NCI-H82 (cell line): Measurements from ENCODE around the gene CFAP99.
"Not testable (repeated sequence)": the region's sequence is repeated elsewhere in the genome, so short reads cannot be mapped to it uniquely, and the experiment has no call there.

ENCODE experiments used
- DNase-seq: peaks from one replicate; lab custom pipeline; 2025; lab: John Stamatoyannopoulos, UW

CFAP99 gene

GRCh38 chr4:2429945-2430757 lies 11.4 kb downstream of the CFAP99 start:
- not testable (repeated sequence) for DNase-seq

GRCh38 chr4:2432004-2432403 lies 13.2 kb downstream of the CFAP99 start:
- no peak for DNase-seq

GRCh38 chr4:2432991-2433530 lies 14.3 kb downstream of the CFAP99 start:
- no peak for DNase-seq

DNA sequence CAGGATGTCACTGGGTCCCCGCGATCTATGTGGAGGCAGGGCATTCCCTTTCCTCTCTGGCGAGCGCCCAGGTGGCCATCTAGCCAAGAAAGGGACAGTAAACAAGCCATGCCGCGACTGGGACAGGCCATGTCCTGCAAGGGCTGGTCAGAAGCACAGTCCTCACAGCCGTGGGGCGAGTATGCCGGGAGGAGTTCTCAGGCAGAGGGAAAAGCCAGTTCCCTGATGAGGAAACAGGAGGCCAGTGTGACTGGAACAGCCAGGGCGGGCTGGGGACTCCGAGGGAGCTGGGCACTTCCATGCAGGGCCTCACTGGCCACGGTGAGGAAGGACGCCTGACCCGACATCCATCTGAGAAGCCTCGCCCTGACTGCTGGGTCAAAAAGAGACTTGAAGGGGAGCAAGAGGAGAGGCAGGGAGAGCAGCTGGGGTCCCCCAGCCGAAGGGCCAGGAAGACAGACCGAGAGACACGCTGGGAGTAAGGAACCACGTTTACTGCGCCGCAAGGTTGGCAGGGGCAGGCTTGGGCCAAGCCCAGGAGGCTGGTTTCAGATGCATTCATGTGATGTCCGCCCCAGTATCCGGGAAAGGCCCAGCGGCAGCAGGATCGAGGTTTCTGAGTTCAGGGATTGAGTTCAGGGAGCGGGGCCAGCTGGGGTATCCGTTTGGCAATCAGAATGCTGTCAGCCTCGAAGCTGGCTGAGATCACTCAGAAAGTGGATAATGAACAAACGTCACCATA lies 15.0 kb downstream of the CFAP99 start:
- DNase-seq = no peak

- peak; percentile 42 for DNase-seq
These were observed 15.7 kb downstream of the CFAP99 start for GRCh38 chr4:2434420-2434819.

DNA sequence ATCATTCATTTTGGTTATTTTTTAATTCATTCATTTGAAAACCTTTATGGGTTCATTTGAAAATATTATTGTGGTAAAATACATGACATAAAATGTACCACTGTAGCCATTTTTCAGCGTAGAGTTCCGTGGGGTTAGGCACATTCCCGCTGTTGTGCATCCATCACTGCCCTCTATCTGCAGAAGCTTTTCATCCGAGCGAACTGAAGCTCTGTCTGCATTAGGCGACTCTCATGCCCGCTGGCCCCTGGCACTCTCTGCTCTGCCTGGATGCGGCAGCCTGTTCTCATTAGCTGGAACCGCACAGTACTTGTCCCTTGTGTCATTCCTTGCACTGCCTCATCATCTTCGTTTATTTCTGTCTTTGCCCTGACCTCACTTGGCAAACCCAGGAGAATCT lies 17.5 kb downstream of the CFAP99 start:
- DNase-seq = no peak

DNA sequence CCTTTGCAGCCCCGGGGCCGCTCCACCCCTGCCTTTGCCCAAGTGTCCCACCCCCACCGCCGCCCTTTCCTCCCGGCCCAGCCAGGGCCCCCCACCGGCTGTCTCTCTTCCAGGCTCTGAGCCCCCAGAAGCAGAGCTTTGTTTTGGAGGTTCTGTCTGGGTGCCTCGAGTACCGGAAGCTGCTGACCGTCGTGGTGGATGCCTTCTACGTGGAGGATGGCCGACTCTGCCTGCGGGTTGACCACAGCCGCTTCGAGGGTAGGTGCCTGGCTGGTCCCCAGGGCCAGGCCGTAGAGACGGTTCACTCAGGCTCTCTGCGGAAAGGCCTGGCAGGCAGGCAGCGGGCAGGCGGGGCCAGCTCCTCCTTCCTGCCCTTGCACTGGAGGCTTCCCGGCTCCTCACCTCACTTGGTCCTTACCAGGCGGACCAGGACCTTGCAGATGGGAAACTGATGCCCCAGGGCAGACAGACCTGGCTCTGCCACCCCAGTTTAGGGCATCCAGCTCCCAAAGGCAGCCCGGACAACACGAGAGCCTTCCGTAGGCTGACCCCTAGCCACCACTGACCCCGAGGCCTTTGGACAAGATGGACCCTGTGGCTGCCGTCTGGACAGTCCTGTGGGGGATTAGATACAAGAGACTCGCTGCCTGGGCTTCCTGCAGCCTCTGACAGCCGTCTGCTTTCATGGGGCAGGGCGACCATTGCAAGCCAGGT lies 18.2 kb downstream of the CFAP99 start:
- no peak for DNase-seq

DNA sequence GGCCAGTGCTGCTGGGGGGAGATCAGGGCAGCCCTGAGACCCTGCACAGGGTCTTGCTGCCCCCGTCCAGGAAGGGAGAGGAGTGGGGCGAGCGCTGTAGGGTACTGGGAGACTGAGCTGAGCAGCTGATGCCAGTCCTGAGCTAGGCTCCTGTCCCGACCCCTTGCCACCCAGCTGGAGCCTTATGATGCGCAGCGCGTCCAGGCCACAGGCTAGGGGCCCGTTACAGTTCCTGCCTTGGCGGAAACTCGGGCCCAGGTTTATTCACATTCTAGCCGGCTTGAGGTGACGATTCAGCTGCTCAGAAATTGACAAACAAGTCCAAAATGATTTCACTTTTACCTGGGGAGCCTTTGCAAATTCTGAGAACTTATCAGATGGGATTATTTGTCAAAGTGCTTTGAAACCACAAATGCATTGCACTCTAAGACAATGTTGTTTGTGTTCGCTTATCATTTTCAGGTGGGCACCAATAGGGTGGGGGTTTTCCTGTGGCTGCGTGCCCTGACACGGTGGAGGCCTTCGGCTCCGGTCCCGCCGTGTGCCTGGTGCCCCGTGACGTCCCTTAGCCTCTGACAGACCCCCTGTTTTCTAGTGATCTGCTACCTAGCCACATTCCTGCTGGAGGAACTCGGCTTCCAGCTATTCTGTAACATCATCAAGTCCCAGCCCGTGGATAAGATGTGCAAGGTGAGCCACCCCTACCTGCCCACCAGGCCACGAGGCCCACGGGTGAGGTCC lies 18.9 kb downstream of the CFAP99 start:
- DNase-seq = no peak

DNA sequence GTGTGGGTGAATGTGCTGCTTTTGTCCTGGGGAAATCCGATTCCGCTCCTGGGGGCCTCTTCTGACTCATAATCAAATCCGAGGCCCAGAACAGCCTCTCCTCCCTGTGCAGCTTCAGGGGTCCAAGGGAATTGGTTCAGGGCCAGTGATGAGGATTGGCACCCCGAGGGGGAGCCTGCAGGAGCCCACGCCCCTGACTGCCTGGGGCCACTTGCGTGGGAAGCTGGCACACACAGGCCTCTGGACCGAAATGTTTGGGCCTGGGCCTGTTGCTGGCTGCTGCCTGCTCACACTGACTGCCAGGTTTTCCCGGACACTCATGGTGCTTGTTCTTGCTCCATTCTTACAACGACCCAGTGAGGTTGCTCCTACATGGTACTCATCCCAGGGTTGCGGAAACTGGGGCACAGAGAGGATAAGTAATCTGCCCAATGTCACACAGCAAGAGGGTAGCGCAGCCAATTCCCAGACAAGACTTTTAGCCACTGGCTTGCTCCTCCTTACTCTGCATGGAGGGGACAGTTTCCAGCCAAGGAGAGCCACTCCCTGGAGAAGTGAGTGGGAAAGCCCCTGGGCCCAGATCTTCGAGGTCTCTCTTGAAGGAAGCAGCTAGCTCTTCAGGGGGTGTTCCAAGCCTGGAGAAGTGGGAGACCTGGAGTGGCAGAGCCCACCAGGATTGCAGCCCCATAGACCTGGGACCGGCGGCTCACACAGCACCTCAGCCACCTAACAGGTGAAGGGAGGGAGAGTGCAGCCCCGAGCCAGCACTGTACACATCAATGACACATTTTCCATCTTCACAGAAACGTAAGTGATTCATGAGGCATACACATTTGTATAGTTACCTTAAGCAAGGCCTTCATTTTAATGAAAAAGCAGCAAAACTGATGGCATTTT lies 20.3 kb downstream of the CFAP99 start:
- DNase-seq = no peak

DNA sequence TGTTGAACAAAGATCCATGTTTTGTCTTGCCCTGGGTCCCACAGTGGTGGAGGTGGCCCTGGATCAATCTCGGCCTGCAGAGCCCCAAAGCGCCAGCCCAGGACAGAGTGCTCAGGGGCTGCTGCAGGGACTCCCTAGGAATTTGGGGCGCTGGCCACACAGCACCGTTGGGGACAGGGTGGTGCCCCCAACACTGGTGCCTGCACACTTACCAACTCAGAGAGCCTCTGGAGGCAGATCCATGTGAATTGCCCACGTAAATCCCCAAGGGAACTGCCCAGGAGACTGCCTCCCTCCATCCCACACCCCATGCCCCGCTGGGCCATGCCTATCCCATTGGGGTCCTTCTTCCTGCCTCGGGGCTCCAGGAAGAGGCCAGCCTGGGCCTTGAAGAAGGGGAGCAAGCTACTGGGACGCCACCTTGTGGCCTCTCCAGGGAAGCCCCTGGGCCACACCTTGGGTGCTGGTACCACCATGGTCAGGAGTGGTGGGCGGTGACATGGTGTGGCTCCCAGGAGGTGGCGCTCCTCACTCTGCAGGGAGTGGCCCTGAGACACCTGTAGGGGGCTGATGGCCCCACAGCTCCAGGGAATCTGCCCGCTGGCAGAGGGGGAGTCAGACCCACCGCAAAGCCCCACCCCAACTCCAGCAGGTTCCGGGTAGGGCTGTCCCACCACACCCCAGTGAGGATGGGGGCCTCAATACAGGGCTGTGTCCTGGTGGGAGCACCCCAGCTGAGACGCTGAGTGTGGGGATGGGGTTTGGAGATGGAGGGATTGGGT lies 22.8 kb downstream of the CFAP99 start:
- peak; percentile 94 for DNase-seq

DNA sequence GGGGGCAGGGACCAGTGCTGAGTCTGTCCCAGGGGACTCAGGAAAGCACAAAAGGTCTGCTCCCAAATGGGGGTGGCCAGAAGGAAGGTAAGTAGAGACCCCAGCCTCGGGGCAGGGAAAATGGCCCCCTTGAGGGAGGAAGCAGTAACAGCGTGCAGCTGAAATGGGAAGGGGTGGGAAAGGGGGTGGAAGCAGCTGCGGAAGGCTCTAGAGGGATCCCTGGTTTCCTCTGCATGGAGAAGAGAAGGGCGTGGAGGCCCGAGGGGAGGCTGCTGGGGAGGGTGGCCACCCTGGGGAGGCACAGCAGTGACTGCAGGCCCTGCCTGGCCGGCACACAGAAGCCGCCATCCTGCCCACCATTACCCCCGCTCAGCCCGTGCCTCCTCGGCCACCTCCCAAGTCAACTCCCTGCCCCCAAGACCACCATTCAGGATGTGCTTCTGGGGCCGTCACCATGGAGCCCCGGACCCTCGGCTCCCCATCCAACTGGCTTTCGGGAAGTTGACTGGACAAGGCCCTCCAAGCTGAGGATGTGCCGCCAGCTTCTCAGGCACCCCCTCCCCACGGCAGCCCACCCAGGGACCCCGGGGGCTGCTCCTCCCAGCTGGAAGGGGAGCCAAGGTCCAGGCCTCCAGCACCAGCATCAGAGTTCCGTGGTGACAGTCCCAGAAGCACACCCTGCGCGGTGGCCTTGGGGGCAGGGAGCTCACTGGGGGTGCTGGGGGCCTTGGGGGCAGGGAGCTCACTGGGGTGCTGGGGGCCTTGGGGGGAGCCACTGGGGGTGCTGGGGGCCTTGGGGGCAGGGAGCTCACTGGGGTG lies 23.6 kb downstream of the CFAP99 start:
- DNase-seq = peak; percentile 39

GRCh38 chr4:2443061-2443730 lies 24.4 kb downstream of the CFAP99 start:
- no peak for DNase-seq

- no peak for DNase-seq
These were observed 25.4 kb downstream of the CFAP99 start for GRCh38 chr4:2443956-2444740.

DNA sequence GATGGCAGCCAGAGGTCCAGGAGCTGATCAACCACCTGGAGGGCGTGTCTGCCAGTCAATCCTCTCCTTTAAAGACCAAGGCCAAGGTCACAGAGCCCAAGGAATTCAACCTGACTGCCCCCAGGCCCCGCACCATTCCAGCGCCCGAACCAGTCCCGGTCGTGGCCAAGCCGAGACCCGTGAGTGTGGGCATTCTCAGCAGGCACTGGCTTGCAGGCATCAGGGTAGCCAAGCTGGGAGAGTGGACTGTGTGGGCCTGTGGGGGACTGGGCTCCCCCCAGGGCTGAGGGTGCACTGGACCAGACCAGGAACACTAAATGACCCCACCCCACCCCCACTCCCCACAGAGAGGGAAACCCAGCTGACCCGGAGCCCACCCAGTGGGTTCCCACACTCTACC lies 26.4 kb downstream of the CFAP99 start:
- DNase-seq = no peak

DNA sequence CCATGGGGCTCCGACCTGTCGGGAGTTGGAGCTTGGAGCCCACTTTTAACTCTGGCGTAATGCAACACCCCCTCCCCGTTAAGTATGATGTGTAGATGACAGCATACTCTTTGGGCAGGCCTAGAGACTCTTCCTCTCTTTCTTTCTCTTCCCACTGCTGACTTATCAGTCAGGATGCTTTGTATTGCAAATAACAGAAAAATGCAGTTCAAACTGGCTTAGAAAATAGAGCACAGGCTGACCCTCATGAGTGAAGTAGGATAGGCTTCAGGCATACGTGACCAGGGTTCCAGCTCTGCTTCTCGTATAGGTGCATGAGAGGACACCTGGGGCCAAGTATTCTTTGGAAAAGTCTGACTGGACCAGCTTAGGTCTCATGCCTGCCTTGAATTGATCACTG lies 26.8 kb downstream of the CFAP99 start:
- DNase-seq = no peak

DNA sequence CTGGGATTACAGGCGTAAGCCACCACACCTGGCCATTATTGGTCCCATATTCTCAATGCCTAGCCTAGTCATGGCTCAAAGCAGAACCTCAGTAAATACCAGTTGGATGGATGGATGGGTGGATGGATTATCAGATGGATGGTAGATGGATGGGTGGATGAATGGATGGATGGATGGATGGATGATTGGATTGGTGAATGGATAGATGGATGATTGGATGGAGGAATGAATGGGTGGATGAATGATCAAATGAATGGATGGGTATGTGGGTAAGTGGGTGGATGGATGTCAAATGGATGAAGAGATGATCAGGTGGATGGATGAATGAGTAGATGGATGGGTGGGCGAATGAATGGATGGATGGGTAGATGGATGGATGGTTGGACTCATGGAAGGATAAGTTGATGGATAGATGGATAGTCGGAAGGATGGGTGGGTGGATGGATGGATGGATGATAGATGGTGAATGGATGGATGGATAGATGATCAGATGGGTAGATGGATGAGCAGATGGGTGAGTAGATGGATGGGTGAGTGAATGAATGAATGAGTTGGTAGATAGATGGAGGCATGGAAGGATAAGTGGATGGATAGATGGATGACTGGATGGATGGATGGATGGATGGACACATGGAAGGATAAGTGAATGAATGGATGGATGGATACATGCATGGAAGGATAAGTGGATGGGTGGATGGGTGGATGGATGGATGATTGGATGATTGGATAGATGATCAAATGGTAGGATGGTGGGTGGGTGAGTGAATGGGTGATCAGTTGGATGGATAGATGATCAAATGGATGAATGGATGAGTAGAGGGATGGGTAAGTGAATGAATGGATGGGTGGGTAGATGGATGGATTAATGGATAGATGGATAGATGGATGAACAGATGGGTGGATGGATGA lies 28.2 kb downstream of the CFAP99 start:
- no peak for DNase-seq

- no peak for DNase-seq
These were observed 29.8 kb downstream of the CFAP99 start for GRCh38 chr4:2448589-2448988.
